Neural cell (in vitro differentiated cells): ENCODE results near the gene TUB. TPM values are rescaled to one million over a fixed set of nuclear protein-coding genes. Genes with fewer than 3 reads are reported as not detected.
A peak's percentile ranks its signal among the peaks of the same experiment; 100 is the strongest.

Experiments
- H2AFZ ChIP-seq: fragments of 200-600, 300-800 bp; sonication (generic), shearing (Covaris generic); 2 replicates; pipeline ENCODE4 v1.6.0; 2014; ENCODE audit warnings: low read depth, mild to moderate bottlenecking, antibody characterized with exemption, low read length, moderate library complexity
- H3F3A ChIP-seq: fragments of 200-600 bp; shearing (Covaris generic); 2 replicates; pipeline ENCODE4 v1.6.1; 2016; ENCODE audit warnings: mild to moderate bottlenecking, moderate library complexity, mixed read lengths, antibody characterized with exemption, low read length; ENCODE audit not compliant: insufficient read depth, poor library complexity, severe bottlenecking
- H3K27ac ChIP-seq: fragments of 200-600, 300-800 bp; sonication (generic), shearing (Covaris generic); 2 replicates; pipeline ENCODE4 v1.5.1; 2014; ENCODE audit warnings: mild to moderate bottlenecking, low read length, moderate library complexity
- H3K27me3 ChIP-seq: fragments of 300-800, 200-600 bp; sonication (generic), shearing (Covaris generic); 2 replicates; pipeline ENCODE4 v1.6.0; 2014; ENCODE audit warnings: mild to moderate bottlenecking, low read depth, low read length, moderate library complexity; ENCODE audit not compliant: insufficient read depth
- H3K36me3 ChIP-seq: fragments of 300-800, 200-600 bp; sonication (generic), shearing (Covaris generic); 2 replicates; pipeline ENCODE4 v1.5.1; 2014; ENCODE audit warnings: mild to moderate bottlenecking, antibody characterized with exemption, low read length, moderate library complexity; ENCODE audit not compliant: insufficient read depth
- H3K4me2 ChIP-seq: fragments of 300-800, 200-600 bp; sonication (generic), shearing (Covaris generic); 2 replicates; pipeline ENCODE4 v1.6.0; 2014; ENCODE audit warnings: mild to moderate bottlenecking, low read length
- H3K4me3 ChIP-seq: fragments of 300-800, 200-600 bp; sonication (generic), shearing (Covaris generic); 2 replicates; pipeline ENCODE4 v1.5.1; 2014; ENCODE audit warnings: mild to moderate bottlenecking, low read length, moderate library complexity
- H3K79me2 ChIP-seq: fragments of 200-600 bp; shearing (Covaris generic); replicated peaks from 2 replicates; pipeline ENCODE4 v1.6.0; 2014; ENCODE audit warnings: mild to moderate bottlenecking, low read length, moderate library complexity; ENCODE audit not compliant: insufficient read depth
- H3K9ac ChIP-seq: fragments of 300-800, 200-600 bp; sonication (generic), shearing (Covaris generic); 2 replicates; pipeline ENCODE4 v1.6.1; 2016; ENCODE audit warnings: mild to moderate bottlenecking, low read length, mixed read lengths
- H3K9me2 ChIP-seq: fragments of 200-600 bp; shearing (Covaris generic); 2 replicates; pipeline ENCODE4 v1.6.1; 2016; ENCODE audit warnings: mild to moderate bottlenecking, low read length, mixed read lengths; ENCODE audit not compliant: insufficient read depth
- H3K9me3 ChIP-seq: fragments of 200-600, 300-800 bp; sonication (generic), shearing (Covaris generic); 2 replicates; pipeline ENCODE4 v1.6.1; 2016; ENCODE audit warnings: mild to moderate bottlenecking, mixed run types, low read length, moderate library complexity, mixed read lengths
- H4K20me1 ChIP-seq: fragments of 200-600 bp; shearing (Covaris generic); 2 replicates; pipeline ENCODE4 v1.6.1; 2016; ENCODE audit warnings: mild to moderate bottlenecking, mixed run types; ENCODE audit not compliant: insufficient read depth
- CTCF ChIP-seq: fragments of 450-650 bp; IDR thresholded peaks from 2 replicates; pipeline ENCODE4 v1.5.1; 2014; ENCODE audit warnings: antibody characterized with exemption, mild to moderate bottlenecking, moderate library complexity; ENCODE audit not compliant: poor library complexity, severe bottlenecking
- EP300 ChIP-seq: fragments of 450-650 bp; conservative IDR thresholded peaks from 2 replicates; pipeline ENCODE4 v1.6.1; 2014; ENCODE audit warnings: antibody characterized with exemption, mild to moderate bottlenecking, moderate library complexity; ENCODE audit not compliant: poor library complexity, severe bottlenecking
- EZH2 ChIP-seq: fragments of 200-600, 300-800 bp; shearing (Covaris generic), sonication (generic); IDR thresholded peaks from 2 replicates; pipeline ENCODE4 v1.6.1; 2014; ENCODE audit warnings: antibody characterized with exemption, low read length, borderline replicate concordance, mild to moderate bottlenecking; ENCODE audit not compliant: insufficient read depth, poor library complexity, severe bottlenecking
- MXI1 ChIP-seq: fragments of 450-650 bp; conservative IDR thresholded peaks from 2 replicates; pipeline ENCODE4 v1.6.1; 2014; ENCODE audit warnings: antibody characterized with exemption, mild to moderate bottlenecking; ENCODE audit not compliant: poor library complexity, severe bottlenecking
- POLR2AphosphoS5 ChIP-seq: IDR thresholded peaks from 2 replicates; pipeline ENCODE4 v1.6.1; 2012
- RAD21 ChIP-seq: fragments of 450-650 bp; conservative IDR thresholded peaks from 2 replicates; pipeline ENCODE4 v1.6.1; 2014; ENCODE audit warnings: antibody characterized with exemption, mild to moderate bottlenecking, moderate library complexity
- REST ChIP-seq: IDR thresholded peaks from 2 replicates; pipeline ENCODE4 v1.6.1; 2012; ENCODE audit warnings: borderline replicate concordance
- SMC3 ChIP-seq: fragments of 450-650 bp; conservative IDR thresholded peaks from 2 replicates; pipeline ENCODE4 v1.6.1; 2014; ENCODE audit warnings: antibody characterized with exemption, mild to moderate bottlenecking, moderate library complexity; ENCODE audit not compliant: poor library complexity
- TAF1 ChIP-seq: IDR thresholded peaks from 2 replicates; pipeline ENCODE4 v1.6.1; 2012; ENCODE audit warnings: low read depth
- polyA plus RNA-seq: library from polyadenylated mRNA; depleted of rRNA; stranded (reverse); fragments of >200 nt; gene quantifications from 2 replicates; pipeline ENCODE4 v1.2.3, GENCODE V29; 2014

Gene TUB
- polyA plus RNA-seq, 1 donor from 2014 or later = 125 TPM

GRCh38 chr11:8033305-8034105 lies 47.5 kb upstream of the TUB start:
- no peaks in the 10 kb centered on the region for H3K9me2 ChIP-seq
- H3K4me3 ChIP-seq = no peak overlapping the region
- no peak overlapping the region for H2AFZ ChIP-seq
- no peaks in the 10 kb centered on the region for H3K36me3 ChIP-seq
- TF ChIP-seq RAD21 = peak; percentile 89
- TF ChIP-seq TAF1 = no peak
- TF ChIP-seq SMC3 = peak; percentile 97
- TF ChIP-seq CTCF = peak; percentile 92
- no peaks in the 10 kb centered on the region for H4K20me1 ChIP-seq
- no peak overlapping the region for H3K27ac ChIP-seq
- no peaks in the 10 kb centered on the region for H3F3A ChIP-seq
- H3K79me2 ChIP-seq = peaks cover 12% of the 10 kb centered on the region
- no peak overlapping the region for H3K9ac ChIP-seq
- H3K4me2 ChIP-seq = no peak overlapping the region
- no peaks in the 10 kb centered on the region for H3K9me3 ChIP-seq
- no peaks in the 10 kb centered on the region for H3K27me3 ChIP-seq

- peak overlapping the region; percentile 30 for H3K4me3 ChIP-seq
- H2AFZ ChIP-seq = no peak overlapping the region
- TF ChIP-seq POLR2AphosphoS5 = no peak
- no peak for TF ChIP-seq REST
- no peak for TF ChIP-seq MXI1
- no peak for TF ChIP-seq EP300
- TF ChIP-seq TAF1 = no peak
- no peak for TF ChIP-seq SMC3
- no peak for TF ChIP-seq RAD21
- no peak for TF ChIP-seq CTCF
- no peak for TF ChIP-seq EZH2
- no peaks in the 10 kb centered on the region for H3K27me3 ChIP-seq
- H3K9me2 ChIP-seq = no peaks in the 10 kb centered on the region
- peaks cover 12% of the 10 kb centered on the region for H3K79me2 ChIP-seq
- H3K4me2 ChIP-seq = no peak overlapping the region
- H3K9me3 ChIP-seq = no peaks in the 10 kb centered on the region
- H3K9ac ChIP-seq = peak overlapping the region; percentile 26
- no peaks in the 10 kb centered on the region for H3K36me3 ChIP-seq
- H3F3A ChIP-seq = no peaks in the 10 kb centered on the region
- H4K20me1 ChIP-seq = no peaks in the 10 kb centered on the region
- no peak overlapping the region for H3K27ac ChIP-seq
Observed at GRCh38 chr11:8034106-8034585, 46.9 kb upstream of the TUB start.
